ENCODE measurements around the gene TMEM175. TPM values are rescaled to one million over a fixed set of nuclear protein-coding genes. Genes with fewer than 3 reads are reported as not detected.

TMEM175 gene
- total RNA-seq, 3 donors from 2014 or later: 12.5 to 15.6 (median 14.7) TPM

DNA sequence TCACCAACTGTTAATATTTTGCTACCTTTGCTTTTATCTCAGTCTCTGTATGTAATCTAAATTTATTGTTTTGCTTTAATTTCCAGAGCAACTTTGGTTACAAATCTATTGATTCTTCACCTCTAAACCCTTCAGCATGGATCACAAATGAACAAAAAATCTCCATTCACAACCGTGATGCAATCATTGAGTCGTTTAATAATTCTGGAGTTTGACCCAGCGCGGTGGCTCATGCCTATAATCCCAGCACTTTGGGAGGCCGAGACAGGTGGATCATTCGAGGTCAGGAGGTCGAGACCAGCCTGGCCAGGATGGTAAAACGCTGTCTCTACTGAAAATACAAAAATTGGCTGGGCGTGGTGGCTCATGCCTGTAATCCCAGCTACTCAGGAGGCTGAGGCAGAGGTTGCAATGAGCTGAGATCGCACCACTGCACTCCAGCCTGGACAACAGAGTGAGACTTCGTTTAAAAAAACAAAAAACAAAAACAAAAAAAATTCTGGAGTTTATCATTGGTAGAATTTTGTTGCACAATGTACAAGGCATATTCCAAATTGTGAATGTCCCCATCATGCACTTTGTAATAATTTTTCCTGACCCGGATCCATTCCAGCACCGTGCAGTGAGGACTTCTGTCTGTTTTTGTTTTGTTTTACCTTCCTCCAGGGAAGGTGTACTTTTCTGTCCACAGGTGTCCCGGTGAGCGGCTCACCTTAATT lies 52.2 kb downstream of the TMEM175 start:
- DNase-seq (no peak), ATAC-seq (no peak)
- Mint-ChIP-seq H3K9me3 (no peaks in the 10 kb centered on the region), H3K4me1 (ENCODE audit: low read depth) (peaks cover 28% of the 10 kb centered on the region), H3K27me3 (ENCODE audit: low read depth) (no peaks in the 10 kb centered on the region), H3K4me3 (peak overlapping the region; percentile 63), H3K36me3 (ENCODE audit: insufficient read depth) (no peaks in the 10 kb centered on the region)

DNA sequence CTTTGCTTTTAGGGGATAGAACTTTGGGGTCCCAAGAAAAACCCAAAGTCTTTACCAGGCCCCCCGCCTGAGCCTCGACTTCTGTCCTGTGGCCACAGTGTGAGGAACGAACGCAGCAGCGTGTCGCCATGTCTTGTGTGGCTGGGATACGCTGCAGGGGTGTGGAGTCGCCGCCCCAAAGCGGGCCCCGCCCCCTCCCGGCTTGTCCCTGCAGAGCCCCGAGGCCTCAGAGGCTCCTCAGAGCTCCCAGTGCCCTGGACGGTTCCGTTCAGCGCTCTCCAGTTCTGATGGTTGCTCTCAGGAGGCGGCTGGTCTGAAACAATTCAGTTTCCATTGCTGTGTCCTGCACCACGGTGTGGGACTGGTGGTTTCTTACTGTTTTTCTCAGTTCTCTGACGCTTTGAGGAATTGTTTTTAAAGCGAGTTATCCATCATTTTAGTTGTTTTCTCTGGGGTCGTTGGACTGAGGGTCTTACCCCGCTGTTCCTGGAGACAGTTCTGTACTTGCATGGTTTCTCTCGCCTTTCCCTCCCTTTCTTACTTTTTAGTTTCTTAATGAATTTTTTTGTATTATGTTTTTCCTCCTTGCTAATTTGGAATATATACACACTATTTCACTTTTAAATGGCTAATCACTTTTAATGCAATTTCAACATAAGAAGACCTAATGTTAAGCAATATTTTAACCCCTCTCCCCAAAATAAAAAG lies 53.0 kb downstream of the TMEM175 start:
- Mint-ChIP-seq H3K4me1 (ENCODE audit: low read depth) (peaks cover 28% of the 10 kb centered on the region), H3K36me3 (ENCODE audit: insufficient read depth) (no peaks in the 10 kb centered on the region), H3K4me3 (peak overlapping the region; percentile 63), H3K27me3 (ENCODE audit: low read depth) (no peaks in the 10 kb centered on the region), H3K9me3 (no peaks in the 10 kb centered on the region)
- ATAC-seq (peak; percentile 59 to 68), DNase-seq (peak; percentile 68)

DNA sequence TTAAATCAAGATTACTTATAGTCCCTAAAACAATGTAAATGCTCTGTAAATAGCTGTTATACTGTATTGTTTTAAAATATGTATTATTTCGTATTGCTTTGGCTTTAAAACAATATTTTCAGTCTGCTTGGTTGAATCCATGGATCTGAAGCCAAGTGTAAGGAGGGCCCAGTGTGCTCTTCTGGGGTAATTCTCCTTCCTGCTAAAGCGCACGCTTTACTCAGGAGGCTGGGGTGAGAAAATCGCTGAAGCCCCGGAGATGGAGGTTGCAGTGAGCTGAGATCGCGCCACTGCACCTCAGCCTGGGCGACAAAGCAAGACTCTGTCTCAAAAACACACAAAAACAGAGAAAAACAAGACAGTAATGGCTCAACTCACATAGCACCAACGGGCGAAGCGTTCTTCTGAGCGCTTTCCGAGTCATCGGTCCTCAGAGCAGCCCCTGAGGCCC lies 54.2 kb downstream of the TMEM175 start:
- peaks cover 28% of the 10 kb centered on the region for H3K4me1 Mint-ChIP-seq (ENCODE audit: low read depth)

DNA sequence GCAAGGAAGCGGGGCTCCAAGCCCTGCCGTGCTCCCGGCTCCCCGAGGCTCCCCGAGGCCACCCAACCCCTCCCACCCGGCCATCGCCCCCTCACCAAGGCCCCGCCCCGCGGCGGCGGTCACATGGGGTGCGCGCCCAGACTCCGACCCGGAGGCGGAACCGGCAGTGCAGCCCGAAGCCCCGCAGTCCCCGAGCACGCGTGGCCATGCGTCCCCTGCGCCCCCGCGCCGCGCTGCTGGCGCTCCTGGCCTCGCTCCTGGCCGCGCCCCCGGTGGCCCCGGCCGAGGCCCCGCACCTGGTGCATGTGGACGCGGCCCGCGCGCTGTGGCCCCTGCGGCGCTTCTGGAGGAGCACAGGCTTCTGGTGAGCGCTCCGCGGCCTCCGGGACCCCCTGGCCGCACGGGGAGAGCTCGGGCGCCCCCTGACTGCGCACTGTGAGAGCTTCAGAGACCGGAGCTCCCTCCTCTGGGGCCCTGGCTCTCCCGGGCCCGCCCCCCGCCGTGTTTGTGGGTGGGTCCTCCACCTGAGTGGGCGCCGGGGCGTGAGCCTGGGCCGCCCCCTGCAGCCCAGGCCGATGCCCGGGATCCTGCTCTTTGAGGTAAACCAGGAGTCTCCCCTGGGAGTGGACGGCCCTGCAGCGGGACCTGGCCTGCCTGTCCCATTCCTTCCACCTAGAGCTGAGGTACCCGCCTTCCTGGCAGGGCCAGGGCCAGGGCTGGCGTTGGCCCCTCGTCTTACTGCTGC lies 54.8 kb downstream of the TMEM175 start, which contains the start of gene IDUA:
Gene IDUA (plus strand): TSS at position 166 of the 745 bp plus-strand sequence. CDS start 41 bp downstream, at position 207.
- Mint-ChIP-seq H3K4me1 (ENCODE audit: low read depth) (peaks cover 28% of the 10 kb centered on the region), H3K9me3 (no peaks in the 10 kb centered on the region), H3K4me3 (peak within 1 kb of the TSS; percentile 88), H3K36me3 (ENCODE audit: insufficient read depth) (no peaks in the 10 kb centered on the region), H3K27me3 (ENCODE audit: low read depth) (no peaks in the 10 kb centered on the region)
- ATAC-seq (peak; percentile 84), DNase-seq (peak; percentile 86)

More for the DNA sequence above, 54.2 kb downstream of the TMEM175 start:
- Mint-ChIP-seq H3K9me3 (no peaks in the 10 kb centered on the region), H3K27me3 (ENCODE audit: low read depth) (no peaks in the 10 kb centered on the region), H3K36me3 (ENCODE audit: insufficient read depth) (no peaks in the 10 kb centered on the region), H3K4me3 (peak overlapping the region; percentile 88)
- ATAC-seq: peak in 1 of 2 donors; percentile 24
- DNase-seq: no peak

DNA sequence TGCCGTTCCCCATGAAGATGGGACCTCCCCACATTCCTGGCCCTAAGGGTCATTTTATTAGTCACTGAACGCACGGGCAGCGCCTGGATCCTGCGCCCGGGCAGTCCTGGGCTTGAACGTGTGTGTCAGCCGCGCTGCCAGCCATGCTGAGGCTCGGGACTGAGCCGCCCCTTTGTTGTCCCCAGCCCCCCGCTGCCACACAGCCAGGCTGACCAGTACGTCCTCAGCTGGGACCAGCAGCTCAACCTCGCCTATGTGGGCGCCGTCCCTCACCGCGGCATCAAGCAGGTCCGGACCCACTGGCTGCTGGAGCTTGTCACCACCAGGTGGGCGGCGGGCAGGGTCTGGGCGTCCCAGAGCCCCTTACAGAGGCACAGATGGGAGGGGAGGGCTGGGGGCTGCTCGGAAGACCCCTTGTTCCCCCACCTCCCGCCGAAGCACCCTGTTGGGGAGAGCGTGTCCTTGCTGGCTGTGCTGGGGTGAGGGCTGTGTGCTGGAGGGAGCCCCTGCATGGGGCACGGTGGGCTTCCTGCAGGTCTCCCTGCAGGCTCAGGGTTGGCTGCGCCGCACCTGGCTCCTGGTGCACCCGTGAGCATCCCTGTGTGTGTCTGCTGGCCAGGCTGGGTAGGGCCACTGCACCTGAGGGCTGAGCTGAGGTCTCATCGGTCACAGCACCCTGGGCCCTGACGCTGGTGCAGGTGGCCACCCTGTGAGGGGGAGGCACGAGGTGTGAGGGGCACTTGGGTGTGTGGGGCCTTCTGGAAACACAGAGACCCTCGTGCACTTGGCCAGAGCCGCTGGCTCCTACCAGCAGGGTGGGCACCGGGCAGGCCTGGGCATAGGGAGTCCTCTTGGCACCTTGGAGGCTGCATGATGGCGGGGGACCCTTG lies 55.6 kb downstream of the TMEM175 start:
- H3K4me1 Mint-ChIP-seq (ENCODE audit: low read depth): peaks cover 28% of the 10 kb centered on the region
- no peaks in the 10 kb centered on the region for H3K27me3 Mint-ChIP-seq (ENCODE audit: low read depth)
- ATAC-seq: no peak
- H3K4me3 Mint-ChIP-seq: peak overlapping the region; percentile 80
- no peak for DNase-seq
- H3K36me3 Mint-ChIP-seq (ENCODE audit: insufficient read depth): no peaks in the 10 kb centered on the region
- no peaks in the 10 kb centered on the region for H3K9me3 Mint-ChIP-seq

DNA sequence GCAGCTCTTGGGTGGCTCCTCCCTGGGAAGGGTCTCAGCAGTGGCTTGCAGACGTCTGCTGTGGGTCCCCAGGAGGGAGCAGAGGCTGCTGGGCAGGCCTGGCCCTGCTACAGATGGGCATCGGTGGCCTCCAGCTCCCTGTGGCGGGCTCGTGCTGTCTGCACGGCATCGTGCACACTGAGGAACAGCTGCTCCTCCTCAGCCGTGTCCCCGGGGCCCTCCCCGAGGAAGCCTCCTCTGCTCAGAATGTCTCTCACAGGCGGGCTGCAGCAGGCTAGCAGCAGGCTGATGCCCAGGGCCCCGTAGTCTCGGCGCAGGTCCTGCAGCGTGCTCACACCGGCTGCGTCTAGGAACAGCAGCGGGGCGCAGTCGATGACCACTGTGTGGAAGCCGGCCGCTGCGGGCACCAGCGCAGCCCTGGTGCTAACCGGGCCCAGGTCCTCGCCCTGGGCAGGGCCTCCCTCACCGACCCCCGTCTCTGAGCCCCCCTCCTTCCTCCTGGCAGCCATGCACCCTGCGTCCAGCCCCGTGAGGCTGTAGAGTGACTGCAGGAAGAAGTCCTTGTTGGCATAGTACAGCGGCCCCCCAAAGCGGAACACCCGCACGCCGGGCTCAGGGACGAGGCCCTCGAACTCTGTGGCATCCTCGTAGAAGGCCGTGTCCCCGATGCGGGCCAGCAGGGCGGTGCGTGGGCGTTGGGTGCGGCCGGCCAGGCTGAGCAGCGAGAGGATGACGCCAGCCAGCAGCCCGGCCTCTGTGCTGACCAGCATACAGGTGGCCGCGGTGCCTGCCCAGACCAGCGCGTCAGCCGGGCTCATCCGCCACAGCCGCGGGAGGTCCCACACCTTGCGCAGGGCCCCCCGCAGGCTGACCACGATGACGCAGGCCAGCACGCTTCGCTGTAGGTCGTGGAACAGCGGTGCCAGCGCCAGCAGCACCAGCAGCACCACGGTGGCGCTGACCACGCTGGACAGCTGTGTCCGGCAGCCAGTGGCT lies 56.8 kb downstream of the TMEM175 start:
- H3K36me3 Mint-ChIP-seq (ENCODE audit: insufficient read depth): no peaks in the 10 kb centered on the region
- no peaks in the 10 kb centered on the region for H3K9me3 Mint-ChIP-seq
- H3K4me3 Mint-ChIP-seq: no peak overlapping the region
- DNase-seq: no peak
- H3K4me1 Mint-ChIP-seq (ENCODE audit: low read depth): peaks cover 28% of the 10 kb centered on the region
- no peak for ATAC-seq
- no peaks in the 10 kb centered on the region for H3K27me3 Mint-ChIP-seq (ENCODE audit: low read depth)

DNA sequence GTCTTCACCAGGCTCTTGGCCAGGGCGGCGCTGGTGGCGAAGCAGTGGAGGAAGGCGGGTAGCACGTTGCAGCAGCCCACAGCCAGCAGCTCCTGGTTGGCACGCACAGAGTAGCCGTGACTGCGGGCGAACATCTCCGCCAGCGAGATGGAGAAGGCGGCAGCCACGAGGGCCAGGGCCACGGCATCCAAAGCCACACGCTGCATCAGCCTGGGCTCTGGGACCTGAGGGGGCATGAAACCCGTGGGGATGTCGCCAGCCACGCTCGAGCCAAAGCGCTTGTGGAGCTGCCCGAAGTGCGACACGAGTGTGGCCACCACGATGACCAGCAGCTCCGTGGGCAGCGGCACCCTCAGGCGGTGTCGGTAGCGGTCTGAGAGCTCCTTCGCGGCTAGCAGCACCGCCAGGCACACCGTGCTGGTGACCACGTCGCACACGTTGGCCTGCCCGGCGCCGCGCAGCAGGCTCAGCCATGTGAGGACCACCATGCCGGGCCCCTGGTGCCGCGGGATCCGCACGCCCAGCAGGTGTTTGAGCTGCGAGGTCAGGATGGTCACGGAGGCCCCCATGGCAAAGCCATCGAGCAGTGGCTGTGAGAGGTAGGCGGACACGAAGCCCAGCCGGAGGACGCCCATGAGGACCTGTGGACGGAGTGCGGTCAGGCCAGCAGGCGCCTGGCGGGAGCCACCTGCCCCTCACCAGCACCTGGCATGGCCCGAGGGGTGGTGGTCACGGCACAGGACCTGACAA lies 57.6 kb downstream of the TMEM175 start:
- peaks cover 24% of the 10 kb centered on the region for H3K4me1 Mint-ChIP-seq (ENCODE audit: low read depth)
- H3K27me3 Mint-ChIP-seq (ENCODE audit: low read depth): no peaks in the 10 kb centered on the region
- no peak overlapping the region for H3K4me3 Mint-ChIP-seq
- no peak for ATAC-seq
- no peak for DNase-seq
- no peaks in the 10 kb centered on the region for H3K36me3 Mint-ChIP-seq (ENCODE audit: insufficient read depth)
- no peaks in the 10 kb centered on the region for H3K9me3 Mint-ChIP-seq

DNA sequence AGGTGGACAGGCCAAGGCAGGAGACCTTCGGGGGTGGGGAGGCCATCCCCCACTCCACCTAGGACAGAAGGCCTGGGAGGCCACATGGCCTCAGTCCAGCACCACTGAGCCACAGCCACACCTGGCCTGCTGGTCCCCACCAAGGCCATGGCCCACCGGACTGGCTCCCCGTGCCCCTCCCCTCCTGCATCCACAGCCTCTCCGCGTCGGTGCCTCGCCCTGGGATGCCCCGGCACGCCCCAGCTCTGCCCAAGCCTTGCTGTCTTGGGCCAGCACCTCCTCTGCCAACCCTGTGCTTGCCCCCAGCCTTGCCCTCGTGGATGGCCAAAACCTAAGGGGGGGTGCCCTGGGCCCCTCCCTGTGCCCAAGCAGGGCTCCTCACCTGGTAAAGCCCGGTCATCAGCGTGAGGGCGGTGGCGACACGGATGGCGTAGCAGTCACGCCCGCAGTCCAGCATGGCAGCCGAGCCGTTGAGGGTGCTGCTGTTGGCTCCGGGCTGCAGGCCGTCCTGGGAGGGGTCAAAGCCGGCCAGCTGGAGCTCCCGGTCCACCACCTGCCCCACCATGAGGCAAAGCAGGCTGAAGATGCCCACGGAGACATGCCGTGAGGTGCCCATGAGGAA lies 58.6 kb downstream of the TMEM175 start:
- ATAC-seq: no peak
- Mint-ChIP-seq H3K36me3 (ENCODE audit: insufficient read depth) (no peaks in the 10 kb centered on the region), H3K27me3 (ENCODE audit: low read depth) (peaks cover 1% of the 10 kb centered on the region), H3K9me3 (no peaks in the 10 kb centered on the region), H3K4me3 (no peak overlapping the region), H3K4me1 (ENCODE audit: low read depth) (peaks cover 15% of the 10 kb centered on the region)
- DNase-seq: no peak

DNA sequence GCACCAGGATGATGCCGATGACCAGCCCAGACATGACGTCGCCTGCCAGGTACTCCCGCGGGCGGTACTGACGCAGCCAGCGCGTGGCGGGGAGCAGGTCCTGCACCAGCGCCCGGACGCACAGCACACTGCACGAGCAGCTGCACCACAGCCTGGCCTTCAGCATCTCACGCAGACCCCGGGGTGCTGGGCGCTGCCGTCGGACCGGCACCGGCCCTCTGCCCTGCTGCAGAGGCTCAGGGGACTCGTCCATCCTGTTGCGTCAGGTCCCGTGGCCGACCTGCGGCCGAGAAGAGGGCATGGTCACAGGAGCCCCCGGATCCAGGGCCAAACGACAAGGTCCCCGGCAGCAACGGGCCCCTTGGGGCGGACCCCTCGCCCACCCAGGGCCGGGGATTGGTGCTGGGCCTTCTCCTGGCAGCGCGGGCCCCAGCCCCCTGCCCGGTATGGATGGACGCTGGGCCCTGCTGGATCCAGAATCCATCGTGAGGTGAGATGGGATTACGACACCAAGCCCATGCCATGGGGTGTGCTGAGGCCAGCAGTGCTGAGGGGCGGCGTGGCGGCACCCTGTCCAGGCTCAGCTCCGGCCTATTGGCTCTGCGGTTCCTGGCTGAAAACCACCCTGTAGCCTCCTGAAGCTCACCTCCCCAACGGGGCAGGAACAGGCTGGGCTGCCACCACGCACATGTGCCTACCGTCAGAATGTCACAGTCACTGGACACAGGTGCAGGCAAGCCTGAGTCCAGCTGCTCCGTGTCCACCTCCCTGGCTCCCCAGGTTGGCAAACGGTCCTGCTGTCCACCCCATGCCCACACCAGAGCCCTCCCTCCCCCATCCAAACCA lies 59.4 kb downstream of the TMEM175 start:
- Mint-ChIP-seq H3K4me1 (ENCODE audit: low read depth) (peaks cover 8% of the 10 kb centered on the region), H3K9me3 (no peaks in the 10 kb centered on the region), H3K27me3 (ENCODE audit: low read depth) (peaks cover 1% of the 10 kb centered on the region), H3K4me3 (no peak overlapping the region), H3K36me3 (ENCODE audit: insufficient read depth) (no peaks in the 10 kb centered on the region)
- DNase-seq (no peak), ATAC-seq (no peak)

DNA sequence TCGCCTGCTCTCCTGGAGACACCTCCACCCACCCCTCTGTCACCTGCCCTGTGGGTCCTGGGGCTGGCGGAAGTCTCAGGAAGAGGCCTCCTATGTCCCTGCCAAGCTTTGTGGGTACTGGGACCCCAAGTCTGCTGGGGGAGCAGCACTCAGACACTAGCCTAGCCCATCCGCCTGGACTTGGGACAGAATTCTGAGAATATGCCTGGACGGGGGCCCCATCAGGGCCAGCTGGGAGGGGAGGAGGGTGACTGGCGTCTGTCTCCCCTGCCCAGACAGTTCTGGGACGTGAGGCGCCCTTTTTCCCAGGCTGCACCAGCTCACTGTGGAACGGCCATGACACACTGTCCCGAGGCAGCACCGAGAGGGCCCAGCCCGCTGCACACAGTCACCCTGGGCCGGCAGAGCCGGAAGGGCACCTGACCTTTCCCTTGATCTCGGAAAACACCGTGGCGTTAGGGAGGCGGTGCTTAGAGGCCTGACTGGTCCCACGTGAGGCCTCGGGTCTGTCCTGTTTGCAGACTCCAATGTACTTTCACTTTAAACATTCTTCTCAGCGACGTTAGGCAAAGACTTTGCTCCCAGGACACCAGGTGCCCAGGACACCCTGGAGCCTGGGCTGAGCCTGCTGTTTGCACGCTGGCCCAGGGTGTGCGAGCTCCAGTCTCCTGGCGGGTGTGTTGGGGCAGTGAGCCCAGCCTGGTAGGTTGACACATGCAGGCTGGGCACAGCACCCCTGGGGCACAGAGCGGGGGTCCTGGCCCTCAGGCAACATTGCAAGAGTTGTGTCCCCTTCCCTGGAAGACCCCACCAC lies 60.2 kb downstream of the TMEM175 start:
- H3K9me3 Mint-ChIP-seq: no peaks in the 10 kb centered on the region
- DNase-seq (no peak), ATAC-seq (no peak)
- H3K27me3 Mint-ChIP-seq (ENCODE audit: low read depth): peaks cover 5% of the 10 kb centered on the region
- peaks cover 6% of the 10 kb centered on the region for H3K4me1 Mint-ChIP-seq (ENCODE audit: low read depth)
- no peaks in the 10 kb centered on the region for H3K36me3 Mint-ChIP-seq (ENCODE audit: insufficient read depth)
- H3K4me3 Mint-ChIP-seq: no peak overlapping the region
